K562 (cell line): ENCODE measurements around the gene CDIPT.
"Not testable (repeated sequence)": the region's sequence is repeated elsewhere in the genome, so short reads cannot be mapped to it uniquely, and the experiment has no call there.

ENCODE experiments used
- CC2D1A ChIP-seq: fragments of 450-650 bp; IDR thresholded peaks from 2 replicates; pipeline ENCODE4 v1.6.1; 2017; ENCODE audit warnings: mild to moderate bottlenecking
- CREB1 ChIP-seq, 2 experiments: sonication (generic) in 1 of 2; formaldehyde crosslinking in 1 of 2; IDR thresholded peaks; 2 replicates each; pipeline versions ENCODE4 v1.6.1 to v1.8.0; 2012 to 2022; ENCODE audit warnings: inconsistent platforms in 1 of 2, mild to moderate bottlenecking in 1 of 2, missing genetic modification reagents in 1 of 2, moderate library complexity in 1 of 2
- ERF ChIP-seq: fragments of 450-650 bp; formaldehyde crosslinking; IDR thresholded peaks from 2 replicates; pipeline ENCODE4 v1.4.0; 2020; ENCODE audit warnings: mild to moderate bottlenecking, mixed read lengths
- HDAC6 ChIP-seq: IDR thresholded peaks from 2 replicates; pipeline ENCODE4 v1.6.1; 2012; ENCODE audit warnings: low read depth, mild to moderate bottlenecking, control low read depth, inconsistent platforms, low read length, moderate library complexity
- MTA1 ChIP-seq: fragments of 450-650 bp; IDR thresholded peaks from 2 replicates; pipeline ENCODE4 v1.6.1; 2017; ENCODE audit warnings: borderline replicate concordance
- POLR2G ChIP-seq: fragments of 200-400 bp; formaldehyde crosslinking; IDR thresholded peaks from 2 replicates; pipeline ENCODE4 v1.6.1; 2017; ENCODE audit warnings: low read depth, mild to moderate bottlenecking, antibody characterized with exemption, low read length, moderate library complexity
- SMARCB1 ChIP-seq: IDR thresholded peaks from 2 replicates; pipeline ENCODE4 v1.6.1; 2011; ENCODE audit warnings: improper control_type of control experiment, low read depth; ENCODE audit not compliant: insufficient read length
- ZNF274 ChIP-seq: IDR thresholded peaks from 2 replicates; pipeline ENCODE4 v1.6.1; 2011; ENCODE audit warnings: low read depth, mild to moderate bottlenecking, low read length, moderate library complexity, borderline replicate concordance
- TF ChIP-seq, protein P1 (sequence below), 3 experiments: IDR thresholded peaks in 2 of 3; conservative IDR thresholded peaks in 1 of 3; 2 replicates each; pipeline ENCODE4 v1.5.1; 2011 to 2012; ENCODE audit warnings: low read length in 3 of 3, mild to moderate bottlenecking in 3 of 3, control low read depth in 2 of 3, improper control_type of control experiment in 1 of 3, inconsistent platforms in 1 of 3, low read depth in 1 of 3, mixed read lengths in 1 of 3, moderate library complexity in 1 of 3; ENCODE audit not compliant: insufficient read depth in 2 of 3
- TF ChIP-seq, protein P2 (sequence below), 2 experiments: fragments of 450-650 bp in 1 of 2; sonication (generic) in 1 of 2; formaldehyde crosslinking in 1 of 2; IDR thresholded peaks in 1 of 2; conservative IDR thresholded peaks in 1 of 2; 2 replicates each; pipeline versions ENCODE4 v1.6.1 to v1.8.1; 2016 to 2023; ENCODE audit warnings: mild to moderate bottlenecking in 2 of 2, moderate library complexity in 2 of 2, inconsistent platforms in 1 of 2, missing genetic modification reagents in 1 of 2
- TF ChIP-seq, protein P3 (sequence below): IDR thresholded peaks from 2 replicates; pipeline ENCODE4 v1.6.1; 2012; ENCODE audit warnings: low read depth, low read length, improper control_type of control experiment, borderline replicate concordance

DNA sequence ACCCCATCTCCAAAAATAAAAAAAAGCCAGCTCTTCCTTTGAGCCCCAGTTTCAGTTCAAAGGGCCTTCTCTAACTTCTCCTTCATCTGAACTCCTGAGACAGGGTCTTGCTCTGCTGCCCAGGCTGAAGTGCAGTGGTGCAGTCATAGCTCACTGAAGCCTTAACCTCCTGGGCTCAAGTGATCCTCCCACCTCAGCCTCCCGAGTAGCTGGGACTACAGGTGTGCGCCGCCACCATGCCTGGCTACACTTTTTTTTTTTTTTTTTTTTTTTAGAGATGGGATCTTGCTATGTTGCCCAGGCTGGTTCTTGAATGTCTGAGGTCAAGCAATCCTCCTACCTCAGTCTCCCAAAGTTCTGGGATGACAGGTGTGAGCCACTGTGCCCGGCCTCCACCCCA, 29.8 kb downstream of the CDIPT start:
- not testable (repeated sequence) for TF ChIP-seq HDAC6; SMARCB1; MTA1; ERF; CREB1 (IDR thresholded peaks at IDR 0.05); CREB1 (CRISPR knock-in tag; IDR thresholded peaks at IDR 0.05); ZNF274; CC2D1A; POLR2G
- TF ChIP-seq, protein P1, sequence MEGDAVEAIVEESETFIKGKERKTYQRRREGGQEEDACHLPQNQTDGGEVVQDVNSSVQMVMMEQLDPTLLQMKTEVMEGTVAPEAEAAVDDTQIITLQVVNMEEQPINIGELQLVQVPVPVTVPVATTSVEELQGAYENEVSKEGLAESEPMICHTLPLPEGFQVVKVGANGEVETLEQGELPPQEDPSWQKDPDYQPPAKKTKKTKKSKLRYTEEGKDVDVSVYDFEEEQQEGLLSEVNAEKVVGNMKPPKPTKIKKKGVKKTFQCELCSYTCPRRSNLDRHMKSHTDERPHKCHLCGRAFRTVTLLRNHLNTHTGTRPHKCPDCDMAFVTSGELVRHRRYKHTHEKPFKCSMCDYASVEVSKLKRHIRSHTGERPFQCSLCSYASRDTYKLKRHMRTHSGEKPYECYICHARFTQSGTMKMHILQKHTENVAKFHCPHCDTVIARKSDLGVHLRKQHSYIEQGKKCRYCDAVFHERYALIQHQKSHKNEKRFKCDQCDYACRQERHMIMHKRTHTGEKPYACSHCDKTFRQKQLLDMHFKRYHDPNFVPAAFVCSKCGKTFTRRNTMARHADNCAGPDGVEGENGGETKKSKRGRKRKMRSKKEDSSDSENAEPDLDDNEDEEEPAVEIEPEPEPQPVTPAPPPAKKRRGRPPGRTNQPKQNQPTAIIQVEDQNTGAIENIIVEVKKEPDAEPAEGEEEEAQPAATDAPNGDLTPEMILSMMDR (IDR thresholded peaks at IDR 0.05 in 2 of 3, conservative IDR thresholded peaks at IDR 0.05 in 1 of 3; ENCODE audit: insufficient read depth in 2 of 3, low read depth in 1 of 3, low read length in 3 of 3) = not testable (repeated sequence)
- TF ChIP-seq, protein P2, sequence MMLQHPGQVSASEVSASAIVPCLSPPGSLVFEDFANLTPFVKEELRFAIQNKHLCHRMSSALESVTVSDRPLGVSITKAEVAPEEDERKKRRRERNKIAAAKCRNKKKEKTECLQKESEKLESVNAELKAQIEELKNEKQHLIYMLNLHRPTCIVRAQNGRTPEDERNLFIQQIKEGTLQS (IDR thresholded peaks at IDR 0.05) = not testable (repeated sequence)
- TF ChIP-seq, protein P2 (CRISPR knock-in tag; conservative IDR thresholded peaks at IDR 0.05) = not testable (repeated sequence)
- TF ChIP-seq, protein P3, sequence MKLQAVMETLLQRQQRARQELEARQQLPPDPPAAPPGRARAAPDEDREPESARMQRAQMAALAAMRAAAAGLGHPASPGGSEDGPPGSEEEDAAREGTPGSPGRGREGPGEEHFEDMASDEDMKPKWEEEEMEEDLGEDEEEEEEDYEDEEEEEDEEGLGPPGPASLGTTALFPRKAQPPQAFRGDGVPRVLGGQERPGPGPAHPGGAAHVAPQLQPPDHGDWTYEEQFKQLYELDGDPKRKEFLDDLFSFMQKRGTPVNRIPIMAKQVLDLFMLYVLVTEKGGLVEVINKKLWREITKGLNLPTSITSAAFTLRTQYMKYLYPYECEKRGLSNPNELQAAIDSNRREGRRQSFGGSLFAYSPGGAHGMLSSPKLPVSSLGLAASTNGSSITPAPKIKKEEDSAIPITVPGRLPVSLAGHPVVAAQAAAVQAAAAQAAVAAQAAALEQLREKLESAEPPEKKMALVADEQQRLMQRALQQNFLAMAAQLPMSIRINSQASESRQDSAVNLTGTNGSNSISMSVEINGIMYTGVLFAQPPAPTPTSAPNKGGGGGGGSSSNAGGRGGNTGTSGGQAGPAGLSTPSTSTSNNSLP = not testable (repeated sequence)
